GM19099 (cell line): ENCODE results near the gene OR51V1.

Experiments used
- POLR2A ChIP-seq: IDR thresholded peaks from 3 replicates; pipeline ENCODE4 v1.6.1; 2011; ENCODE audit warnings: low read depth; ENCODE audit not compliant: insufficient read length; ENCODE audit errors: extremely low read depth

The OR51V1 gene

DNA sequence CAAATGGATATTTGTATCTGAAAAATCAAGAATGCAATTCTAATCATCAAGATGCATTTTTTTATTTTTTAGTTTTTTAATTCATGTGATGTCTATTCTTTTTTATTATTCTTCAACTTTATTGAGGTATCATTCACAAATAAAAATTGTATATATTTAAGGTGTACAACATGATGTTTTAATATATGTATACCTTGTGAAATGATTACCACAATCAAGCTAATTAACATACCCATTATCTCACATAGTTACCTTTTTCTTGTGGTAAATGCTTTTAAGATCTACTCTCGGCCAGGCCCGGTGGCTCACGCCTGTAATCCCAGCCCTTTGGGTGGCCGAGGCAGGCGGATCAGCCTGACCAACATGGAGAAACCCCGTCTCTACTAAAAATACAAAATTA, 22.7 kb upstream of the OR51V1 start:
- no peak for TF ChIP-seq POLR2A

DNA sequence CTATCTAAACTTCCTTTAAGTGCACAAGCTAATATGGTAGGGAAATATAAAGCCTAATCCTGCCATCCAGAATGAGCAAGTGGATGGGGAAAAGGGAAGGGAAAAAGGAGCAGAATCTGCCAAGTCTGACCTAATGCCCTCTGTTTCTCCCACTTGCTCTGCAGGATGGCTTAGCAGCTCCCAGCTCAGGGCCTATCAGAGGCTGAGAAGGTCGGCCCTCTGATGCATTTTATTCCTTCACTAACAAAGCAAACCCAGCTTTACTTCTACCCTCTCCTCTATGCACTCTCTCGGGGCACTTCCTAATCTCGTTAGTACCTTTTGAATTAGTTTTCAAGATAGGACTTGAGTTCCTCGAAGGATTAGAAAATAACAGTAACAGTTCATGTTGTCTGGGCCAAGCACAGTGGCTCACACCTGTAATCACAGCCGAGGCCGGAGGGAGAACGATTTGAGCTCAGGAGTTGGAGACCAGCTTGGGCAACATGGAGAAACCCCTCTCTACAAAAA, 9.9 kb upstream of the OR51V1 start:
- no peak for TF ChIP-seq POLR2A

DNA sequence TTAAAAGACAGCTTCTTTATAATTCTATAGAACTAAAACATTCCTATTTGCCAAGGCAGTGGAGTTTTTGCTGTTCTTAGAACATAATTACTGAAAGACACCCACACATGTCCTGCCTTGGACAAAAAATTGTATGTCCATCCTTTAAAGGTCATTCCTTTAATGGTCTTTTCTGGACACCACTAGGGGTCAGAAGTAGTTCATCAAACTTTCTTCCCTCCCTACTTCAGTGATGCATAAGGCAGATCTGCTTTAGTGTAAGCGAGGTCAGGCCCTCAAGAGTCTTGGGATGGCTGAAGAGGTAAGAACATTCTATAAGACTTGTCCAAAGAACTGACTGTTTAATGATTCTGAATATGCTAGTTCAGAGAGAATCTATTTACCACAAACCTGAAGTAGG, 4.3 kb upstream of the OR51V1 start:
- no peak for TF ChIP-seq POLR2A

DNA sequence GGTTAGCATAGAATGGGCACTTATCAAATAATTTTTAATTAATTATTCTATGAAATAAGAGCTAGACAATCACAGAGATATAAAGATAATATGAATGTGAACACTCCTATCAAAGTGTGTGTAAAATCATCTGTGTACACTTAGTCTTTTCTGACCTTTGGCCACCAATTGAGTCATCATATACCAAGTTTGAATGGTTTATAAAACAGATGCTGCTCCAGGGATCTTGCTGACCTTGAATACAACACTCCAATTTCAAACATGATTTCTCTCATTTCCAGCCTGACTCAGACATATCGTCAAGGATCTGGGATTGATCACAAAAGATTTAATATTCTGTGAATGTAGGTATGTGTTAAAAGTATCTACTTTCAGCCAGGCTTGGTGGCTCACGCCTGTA, 2.9 kb upstream of the OR51V1 start:
- no peak for TF ChIP-seq POLR2A

DNA sequence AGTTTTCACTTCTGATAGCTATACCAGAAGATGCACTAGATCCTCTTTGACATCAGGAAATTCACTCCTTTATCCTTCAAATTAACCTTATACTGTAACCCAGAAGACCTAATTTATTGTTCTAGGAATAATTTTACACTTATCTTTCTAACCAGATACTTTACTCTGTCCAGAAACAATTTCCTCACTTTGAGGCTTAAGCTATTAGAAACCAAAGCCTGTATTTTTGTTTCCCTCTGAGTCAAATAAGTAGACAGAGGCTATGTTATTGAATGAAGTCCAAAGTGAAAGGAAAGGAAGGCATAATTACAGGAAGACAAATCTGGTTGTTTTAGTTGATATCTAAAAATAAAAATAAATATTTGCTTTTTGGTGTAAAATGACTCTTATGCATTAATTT, 2.2 kb downstream of the OR51V1 start:
- no peak for TF ChIP-seq POLR2A

DNA sequence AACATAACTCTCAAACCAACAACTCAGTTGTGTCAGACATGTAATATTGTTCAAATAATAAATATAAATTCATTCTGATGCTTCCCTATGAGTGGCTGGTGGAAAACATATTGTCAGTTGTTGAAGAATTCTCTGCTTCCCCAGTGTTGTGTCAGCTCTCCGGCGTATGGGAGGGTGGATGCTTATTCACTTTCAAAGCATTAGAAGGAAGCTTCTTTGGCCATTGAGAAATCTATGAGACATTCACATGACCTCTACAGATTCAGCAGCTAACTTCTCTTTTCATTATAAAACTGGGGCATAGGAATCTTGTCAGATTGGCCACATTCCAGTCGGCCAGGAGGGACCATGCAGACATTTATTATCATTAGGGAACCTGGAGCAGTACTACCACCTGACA, 2.9 kb downstream of the OR51V1 start:
- no peak for TF ChIP-seq POLR2A

DNA sequence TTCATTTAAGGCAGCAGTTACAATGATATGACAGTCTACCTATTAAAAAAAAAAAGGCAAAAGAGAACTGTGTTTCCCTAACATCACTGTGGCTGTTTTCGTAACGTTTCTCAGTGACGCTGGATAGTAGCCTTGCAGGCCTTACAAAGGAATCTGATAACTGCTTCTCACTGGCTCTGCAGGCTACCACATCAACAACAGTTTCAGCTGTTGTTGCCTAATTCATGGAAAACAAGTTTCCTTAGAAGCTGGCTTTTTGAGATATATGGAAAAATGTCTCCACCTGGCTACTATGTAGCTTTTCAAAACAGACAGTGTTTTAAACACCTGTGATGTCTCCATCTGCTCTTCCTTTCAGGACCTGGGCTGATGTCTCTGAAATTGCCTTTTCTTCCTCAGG, 3.8 kb downstream of the OR51V1 start:
- TF ChIP-seq POLR2A = no peak

DNA sequence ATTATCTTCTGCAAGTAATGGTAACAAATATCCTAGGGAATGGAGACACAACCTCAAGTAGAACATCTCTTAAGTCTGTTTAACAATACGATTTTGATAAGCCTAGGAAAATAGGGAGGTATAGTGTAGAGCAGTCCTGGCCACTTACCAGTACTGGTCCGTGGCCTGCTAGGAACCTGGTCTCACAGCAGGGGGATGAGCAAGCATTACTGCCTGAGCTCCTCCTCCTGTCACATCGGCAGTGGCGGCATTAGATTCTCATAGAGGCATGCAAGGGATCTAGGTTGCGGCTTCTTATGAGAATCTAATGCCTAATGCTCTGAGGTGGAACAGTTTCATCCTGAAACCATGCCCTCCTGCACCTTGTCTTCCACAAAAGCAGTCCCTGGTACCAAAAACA, 4.4 kb downstream of the OR51V1 start:
- TF ChIP-seq POLR2A = no peak

DNA sequence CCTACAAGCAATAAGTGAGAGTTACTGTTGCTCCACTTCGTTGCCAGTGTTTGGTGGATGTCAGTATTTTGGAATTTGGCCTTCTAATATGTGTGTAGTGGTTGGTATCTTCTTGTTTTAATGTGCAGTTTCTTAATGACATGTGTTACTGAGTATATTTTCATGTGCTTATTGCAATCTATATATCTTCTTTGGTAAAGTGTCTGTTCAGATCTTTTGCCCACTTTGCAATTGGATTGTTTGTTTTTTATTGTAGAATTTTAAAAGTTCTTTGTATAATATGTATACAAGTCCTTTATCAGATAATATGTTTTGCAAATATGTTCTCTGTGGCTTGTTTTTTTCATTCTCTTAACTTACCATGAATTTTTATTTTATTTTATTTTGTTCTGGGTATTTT, 7.7 kb downstream of the OR51V1 start:
- TF ChIP-seq POLR2A = no peak

DNA sequence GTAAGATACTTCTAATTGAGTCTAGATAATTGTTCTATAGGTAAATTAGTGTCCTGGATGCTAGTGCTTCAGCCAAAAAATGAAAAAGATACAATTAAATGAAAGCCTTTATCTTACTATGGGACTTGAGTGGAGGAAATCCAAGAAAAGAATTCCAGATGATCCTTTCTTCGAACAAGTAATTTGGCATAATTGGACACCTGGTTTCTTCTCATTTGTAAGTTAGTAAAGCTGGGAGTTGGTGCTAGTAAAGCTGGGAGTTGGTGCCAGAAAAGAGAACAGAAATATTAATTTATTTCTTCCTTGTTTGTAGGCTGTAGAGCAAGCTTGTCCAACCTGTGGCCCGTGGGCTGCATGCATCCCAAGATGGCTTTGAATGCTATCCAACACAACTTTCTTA, 12.3 kb downstream of the OR51V1 start:
- no peak for TF ChIP-seq POLR2A

DNA sequence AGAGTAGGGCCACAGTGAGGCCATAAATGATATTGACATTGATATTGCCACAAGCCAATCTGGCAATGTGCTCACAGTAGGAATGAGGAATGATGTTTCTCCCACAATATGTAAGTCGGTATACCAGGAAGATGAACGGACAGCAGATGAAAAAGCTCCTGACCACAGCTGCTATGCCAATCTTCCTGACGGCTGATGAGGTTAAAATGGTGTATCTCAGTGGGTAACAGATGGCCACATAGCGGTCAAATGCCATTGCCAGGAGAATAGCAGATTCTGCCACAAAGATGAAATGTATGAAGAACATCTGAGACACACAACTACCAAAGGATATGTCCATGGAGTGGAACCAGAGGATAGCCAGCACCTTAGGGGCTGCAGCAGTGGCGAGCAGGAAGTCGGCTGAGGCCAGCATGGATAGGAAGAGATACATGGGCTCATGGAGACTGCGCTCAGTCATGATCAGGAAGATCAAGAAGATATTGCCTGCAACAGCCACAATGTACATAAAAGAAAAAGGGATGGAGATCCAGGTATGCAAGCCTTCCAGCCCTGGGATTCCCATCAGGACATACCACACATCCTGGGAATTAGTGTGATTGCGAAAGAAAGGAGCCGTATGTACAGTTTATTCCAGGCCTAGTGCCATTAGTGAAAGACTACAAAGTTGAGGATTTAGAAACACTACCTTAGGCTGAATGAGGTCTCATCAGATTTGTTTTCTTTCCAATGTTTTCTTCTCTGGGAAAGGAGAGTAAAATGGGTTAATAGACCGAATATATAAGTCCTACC, 22.2 kb downstream of the OR51V1 start:
- TF ChIP-seq POLR2A = no peak

DNA sequence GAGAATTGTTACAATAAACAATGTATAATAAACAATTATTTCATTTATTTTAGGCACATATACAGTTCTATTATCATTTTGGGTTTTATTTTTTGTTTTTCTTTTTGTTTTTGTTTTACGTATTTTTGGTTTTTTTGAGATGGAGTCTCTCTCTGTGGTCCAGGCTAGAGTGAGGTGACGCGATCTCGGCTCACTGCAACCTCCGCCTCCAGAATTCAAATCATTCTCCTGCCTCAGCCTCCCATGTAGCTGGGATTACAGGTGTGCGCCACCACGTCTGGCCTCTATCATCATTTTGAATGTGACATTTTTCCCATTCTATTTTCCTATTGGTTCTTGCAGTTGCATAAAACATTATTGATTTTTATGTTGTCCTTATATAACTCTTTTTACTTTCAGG, 25.5 kb downstream of the OR51V1 start:
- TF ChIP-seq POLR2A = no peak

DNA sequence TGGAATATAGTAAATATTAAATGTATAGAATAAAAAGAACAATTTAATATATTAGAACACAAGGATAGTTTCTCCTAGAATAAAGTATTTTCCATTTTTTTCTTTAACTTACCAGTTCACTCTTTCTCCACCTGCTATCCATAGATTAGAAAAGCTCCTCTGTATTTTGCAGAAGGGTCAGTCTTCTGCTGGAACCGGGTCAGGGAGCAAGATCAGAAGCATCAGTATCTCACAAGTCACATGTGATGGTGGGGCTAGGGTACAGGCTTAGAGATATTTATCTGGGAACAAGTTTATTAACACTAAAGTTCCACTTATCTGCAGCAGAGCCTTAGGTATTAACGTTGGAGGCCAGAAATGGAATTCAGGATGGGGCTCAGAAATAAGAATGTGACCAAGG, 28.6 kb downstream of the OR51V1 start:
- no peak for TF ChIP-seq POLR2A

DNA sequence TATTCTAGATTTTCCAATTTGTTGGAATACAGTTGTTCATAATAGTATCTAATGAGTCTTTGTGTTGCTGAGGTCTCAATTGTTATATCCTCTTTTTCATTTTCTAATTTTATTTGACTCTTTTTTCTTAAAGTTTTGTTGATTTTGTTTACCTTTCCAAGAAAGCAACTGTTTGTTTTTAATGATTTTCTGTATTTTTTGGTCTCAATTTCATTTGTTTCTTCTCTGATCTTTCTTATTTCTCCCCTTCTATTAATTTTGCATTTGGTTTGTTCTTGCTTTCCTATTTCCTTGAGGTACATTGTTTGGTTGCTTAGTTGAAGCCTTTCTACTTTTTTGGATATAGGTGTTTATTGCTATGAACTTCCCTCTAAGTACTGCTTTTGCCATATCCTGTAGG, 40.7 kb downstream of the OR51V1 start:
- TF ChIP-seq POLR2A = no peak

DNA sequence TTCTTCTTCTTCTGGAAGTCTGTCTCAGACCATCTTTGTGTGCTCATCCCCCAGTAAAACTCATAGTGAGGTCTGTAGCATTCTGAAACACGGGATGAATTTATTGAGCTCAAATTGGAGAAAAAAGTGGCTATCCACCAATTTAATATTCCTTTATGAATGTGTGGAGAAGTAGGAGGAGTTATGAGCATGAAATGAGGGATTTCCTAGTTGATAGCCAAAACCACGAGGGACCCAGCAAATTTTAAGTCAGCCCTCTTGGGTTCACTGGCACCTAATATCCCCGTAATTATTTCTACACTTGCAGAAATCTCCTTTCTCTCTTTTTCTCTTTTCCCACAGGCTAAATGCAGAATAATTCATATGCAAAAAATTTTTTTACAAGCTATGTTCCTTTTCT, 45.8 kb downstream of the OR51V1 start, which contains the start of gene OR52A1:
OR52A1 (minus strand) TSS at position 101 of the 400 bp plus-strand sequence. CDS start 2,388 bp downstream, outside the sequence.
- no peak for TF ChIP-seq POLR2A

DNA sequence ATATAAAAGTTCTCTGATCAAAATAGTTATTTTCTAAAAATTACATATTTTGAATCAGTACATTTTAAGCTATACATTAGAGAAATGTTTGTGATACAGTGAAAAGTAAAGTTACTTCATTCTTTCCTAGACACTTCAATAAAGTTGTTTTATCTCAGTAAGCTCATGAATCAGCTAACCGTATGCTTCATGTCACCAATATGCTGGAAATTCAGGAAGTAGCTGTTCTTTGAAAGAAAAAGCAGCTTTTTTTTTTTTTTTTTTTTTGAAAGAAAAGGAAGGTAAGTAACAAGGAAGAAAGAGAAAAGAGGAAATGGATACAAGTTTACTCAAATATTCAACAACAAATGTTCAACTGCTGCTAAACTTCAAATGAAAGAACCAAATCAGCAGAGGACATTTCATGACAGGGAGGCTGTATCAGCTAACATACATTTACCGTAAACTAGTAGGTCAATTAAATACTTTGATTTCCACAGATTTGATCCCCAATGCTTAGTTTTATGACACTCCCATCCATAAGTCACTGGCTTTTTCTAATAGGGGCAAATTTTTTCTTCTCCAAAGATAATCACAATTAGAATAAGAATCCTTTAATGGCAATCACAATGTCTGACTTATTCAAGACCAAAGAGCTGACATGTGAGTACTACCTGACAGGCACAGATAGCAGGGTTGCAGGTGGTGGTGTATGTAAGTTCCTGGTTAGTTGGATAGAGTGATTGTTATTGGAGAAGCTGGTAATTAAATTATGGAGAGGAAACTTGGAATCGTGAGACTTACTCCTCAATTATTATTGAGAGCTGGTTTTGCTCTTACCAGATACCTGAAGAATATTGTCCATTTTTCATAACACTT, 46.7 kb downstream of the OR51V1 start:
- TF ChIP-seq POLR2A = no peak
